HG02759 (cell line): Measurements from ENCODE around the gene RNPS1.
"Not testable (repeated sequence)": the region's sequence is repeated elsewhere in the genome, so short reads cannot be mapped to it uniquely, and the experiment has no call there.

Source experiments
- ATAC-seq: cut with Tn5 transposase; IDR thresholded peaks from one replicate; pipeline ENCODE4 v1.9.1; 2021; ENCODE audit warnings: mild to moderate bottlenecking, moderate library complexity; ENCODE audit not compliant: unreplicated experiment

RNPS1 gene

GRCh38 chr16:2263026-2263425 is 4.9 kb downstream of the RNPS1 start:
- ATAC-seq = not testable (repeated sequence)

- no peak for ATAC-seq
Observed at GRCh38 chr16:2260250-2260649, 7.7 kb downstream of the RNPS1 start.

GRCh38 chr16:2258530-2258929 is 9.4 kb downstream of the RNPS1 start:
- not testable (repeated sequence) for ATAC-seq

- ATAC-seq = no peak
Observed at GRCh38 chr16:2257726-2258125, 10.2 kb downstream of the RNPS1 start.

- no peak for ATAC-seq
Observed at GRCh38 chr16:2256531-2257140, 11.3 kb downstream of the RNPS1 start.

- ATAC-seq = no peak
Observed at GRCh38 chr16:2253293-2253692, 14.6 kb downstream of the RNPS1 start.

- ATAC-seq = no peak
Observed at GRCh38 chr16:2252806-2253148, 15.1 kb downstream of the RNPS1 start.

- ATAC-seq = peak; percentile 91
Observed at GRCh38 chr16:2251296-2252111, 16.4 kb downstream of the RNPS1 start, which contains the start of gene ECI1. TSS of gene ECI1 (minus strand) at chr16:2251587. CDS start at chr16:2251566, 21 bp downstream.

- no peak for ATAC-seq
Observed at GRCh38 chr16:2250652-2251295, 17.2 kb downstream of the RNPS1 start.

- ATAC-seq = no peak
Observed at GRCh38 chr16:2246301-2246885, 21.5 kb downstream of the RNPS1 start.

GRCh38 chr16:2244926-2245795 is 22.8 kb downstream of the RNPS1 start:
- ATAC-seq = no peak

- no peak for ATAC-seq
Observed at GRCh38 chr16:2244301-2244700, 23.6 kb downstream of the RNPS1 start.

- no peak for ATAC-seq
Observed at GRCh38 chr16:2243781-2244180, 24.1 kb downstream of the RNPS1 start.

- no peak for ATAC-seq
Observed at GRCh38 chr16:2243031-2243528, 24.8 kb downstream of the RNPS1 start.

- ATAC-seq = no peak
Observed at GRCh38 chr16:2242598-2242997, 25.3 kb downstream of the RNPS1 start.

GRCh38 chr16:2240331-2240730 is 27.6 kb downstream of the RNPS1 start:
- not testable (repeated sequence) for ATAC-seq

GRCh38 chr16:2238838-2239675 is 28.9 kb downstream of the RNPS1 start:
- ATAC-seq = no peak

GRCh38 chr16:2238150-2238837 is 29.6 kb downstream of the RNPS1 start:
- ATAC-seq = no peak
